Loucy (cell line): ENCODE data around the gene LGALS9.

Experiments used
- H2AFZ ChIP-seq: fragments of 200-600 bp; sonication (generic); 2 replicates; pipeline ENCODE4 v1.6.0; 2016; ENCODE audit warnings: antibody characterized with exemption, mild to moderate bottlenecking, low read length, moderate library complexity
- H3F3A ChIP-seq: fragments of 200-600 bp; 2 replicates; pipeline ENCODE4 v1.6.0; 2016; ENCODE audit warnings: antibody characterized with exemption, low read depth, mild to moderate bottlenecking
- H3K27me3 ChIP-seq: fragments of 200-600 bp; sonication (generic); 2 replicates; pipeline ENCODE4 v1.6.1; 2014; ENCODE audit warnings: low read length, mild to moderate bottlenecking; ENCODE audit not compliant: insufficient read depth, poor library complexity, severe bottlenecking
- H3K36me3 ChIP-seq: fragments of 200-600 bp; sonication (generic); 2 replicates; pipeline ENCODE4 v1.6.1; 2016; ENCODE audit warnings: low read length; ENCODE audit not compliant: insufficient read depth
- H3K4me1 ChIP-seq: fragments of 200-600 bp; sonication (generic); 2 replicates; pipeline ENCODE4 v1.5.1; 2014; ENCODE audit warnings: low read length, mild to moderate bottlenecking; ENCODE audit not compliant: insufficient read depth, poor library complexity, severe bottlenecking
- H3K4me2 ChIP-seq: fragments of 200-600 bp; sonication (generic); 2 replicates; pipeline ENCODE4 v1.6.0; 2014; ENCODE audit warnings: antibody characterized with exemption, low read length, low read depth, mild to moderate bottlenecking; ENCODE audit not compliant: poor library complexity, severe bottlenecking
- H3K4me3 ChIP-seq: fragments of 200-600 bp; sonication (generic); 2 replicates; pipeline ENCODE4 v1.5.1; 2014; ENCODE audit warnings: low read length, mild to moderate bottlenecking, mixed read lengths; ENCODE audit not compliant: poor library complexity, severe bottlenecking
- H3K79me2 ChIP-seq: fragments of 200-600 bp; sonication (generic); 2 replicates; pipeline ENCODE4 v1.6.1; 2014; ENCODE audit warnings: low read length; ENCODE audit not compliant: insufficient read depth
- H3K9ac ChIP-seq: fragments of 200-600 bp; sonication (generic); 2 replicates; pipeline ENCODE4 v1.6.0; 2014; ENCODE audit warnings: mild to moderate bottlenecking, low read depth, low read length, moderate library complexity; ENCODE audit not compliant: poor library complexity, severe bottlenecking
- H3K9me2 ChIP-seq: fragments of 200-600 bp; sonication (generic); replicated peaks from 2 replicates; pipeline ENCODE4 v1.6.1; 2016; ENCODE audit warnings: low read depth, low read length, mixed read lengths
- H3K9me3 ChIP-seq: fragments of 200-600 bp; sonication (generic); 2 replicates; pipeline ENCODE4 v1.6.1; 2014; ENCODE audit warnings: mild to moderate bottlenecking, antibody characterized with exemption, low read length, low read depth; ENCODE audit not compliant: insufficient read depth
- H4K20me1 ChIP-seq: fragments of 200-600 bp; sonication (generic); 2 replicates; pipeline ENCODE4 v1.6.0; 2014; ENCODE audit warnings: antibody characterized with exemption, low read length, mild to moderate bottlenecking; ENCODE audit not compliant: insufficient read depth, poor library complexity, severe bottlenecking
- CTCF ChIP-seq: fragments of 200-600 bp; sonication (generic); conservative IDR thresholded peaks from 2 replicates; pipeline ENCODE4 v1.5.1; 2014; ENCODE audit warnings: mild to moderate bottlenecking, antibody characterized with exemption, low read length
- EZH2phosphoT487 ChIP-seq: fragments of 200-600 bp; IDR thresholded peaks from 2 replicates; pipeline ENCODE4 v1.6.1; 2018; ENCODE audit warnings: antibody characterized with exemption, mild to moderate bottlenecking, moderate library complexity, borderline replicate concordance

The LGALS9 gene

GRCh38 chr17:27612160-27612770, 18.7 kb upstream of the LGALS9 start:
- H2AFZ ChIP-seq, result no peak overlapping the region
- no peaks in the 10 kb centered on the region for H3K27me3 ChIP-seq
- H4K20me1 ChIP-seq, result no peaks in the 10 kb centered on the region
- no peak overlapping the region for H3K4me2 ChIP-seq
- no peak overlapping the region for H3K9ac ChIP-seq
- no peaks in the 10 kb centered on the region for H3K79me2 ChIP-seq
- no peaks in the 10 kb centered on the region for H3K9me3 ChIP-seq
- H3K36me3 ChIP-seq, result peaks cover 23% of the 10 kb centered on the region; the same call in 1 of the 2 replicates
- TF ChIP-seq CTCF, result no peak
- no peak for TF ChIP-seq EZH2phosphoT487
- no peak overlapping the region for H3K4me3 ChIP-seq
- H3K4me1 ChIP-seq, result peaks cover 35% of the 10 kb centered on the region
- peaks cover 13% of the 10 kb centered on the region for H3F3A ChIP-seq
- H3K9me2 ChIP-seq, result no peaks in the 10 kb centered on the region

- Histone ChIP-seq H3K4me2 (no peak overlapping the region), H3K9ac (no peak overlapping the region), H3K79me2 (no peaks in the 10 kb centered on the region), H3K27me3 (no peaks in the 10 kb centered on the region), H2AFZ (no peak overlapping the region), H3K9me3 (no peaks in the 10 kb centered on the region), H3K36me3 (peaks cover 27% of the 10 kb centered on the region; the same call in 1 of the 2 replicates), H3K9me2 (no peaks in the 10 kb centered on the region), H3F3A (peaks cover 13% of the 10 kb centered on the region), H3K4me1 (peaks cover 36% of the 10 kb centered on the region), H3K4me3 (no peak overlapping the region), H4K20me1 (no peaks in the 10 kb centered on the region)
- TF ChIP-seq CTCF (no peak), EZH2phosphoT487 (no peak)
These were observed 17.6 kb upstream of the LGALS9 start for GRCh38 chr17:27613433-27613832.

DNA sequence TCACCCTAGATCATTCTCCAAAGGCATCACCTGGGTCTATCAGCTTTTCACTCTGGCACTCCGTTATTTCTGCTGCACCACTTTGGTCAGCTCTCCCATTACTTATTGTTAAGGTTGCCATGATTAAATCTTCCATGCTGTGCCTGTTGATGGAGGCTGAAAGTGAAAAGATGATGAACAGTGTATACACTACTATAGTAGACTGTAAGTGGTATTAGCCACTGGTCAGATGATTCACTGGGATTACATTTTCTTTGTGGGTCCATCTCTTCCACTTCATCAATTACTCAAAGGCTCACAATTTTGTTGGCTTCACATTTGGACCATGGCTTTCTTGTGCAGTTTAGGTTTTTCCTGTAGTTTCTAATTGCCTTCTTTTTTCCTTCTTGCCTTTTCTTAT, 15.9 kb upstream of the LGALS9 start:
- Histone ChIP-seq H2AFZ (no peak overlapping the region), H3K36me3 (peaks cover 27% of the 10 kb centered on the region; the same call in 1 of the 2 replicates)
- TF ChIP-seq CTCF (no peak), EZH2phosphoT487 (no peak)

More for the DNA sequence above, 15.9 kb upstream of the LGALS9 start:
- Histone ChIP-seq H3K9ac (no peak overlapping the region), H3K9me3 (no peaks in the 10 kb centered on the region), H3K79me2 (no peaks in the 10 kb centered on the region), H3K9me2 (no peaks in the 10 kb centered on the region), H3K4me1 (peaks cover 36% of the 10 kb centered on the region), H3K4me2 (peak overlapping the region; percentile 53), H4K20me1 (no peaks in the 10 kb centered on the region), H3K27me3 (no peaks in the 10 kb centered on the region), H3F3A (peaks cover 13% of the 10 kb centered on the region), H3K4me3 (no peak overlapping the region)
